ENCODE measurements around the gene LHPP. TPM values are rescaled to one million over a fixed set of nuclear protein-coding genes. Genes with fewer than 3 reads are reported as not detected.
A peak's percentile ranks its signal among the peaks of the same experiment; 100 is the strongest.

The LHPP gene
- total RNA-seq, 4 donors from 2014 or later = 20.3 to 116 (median 22.4) TPM

DNA sequence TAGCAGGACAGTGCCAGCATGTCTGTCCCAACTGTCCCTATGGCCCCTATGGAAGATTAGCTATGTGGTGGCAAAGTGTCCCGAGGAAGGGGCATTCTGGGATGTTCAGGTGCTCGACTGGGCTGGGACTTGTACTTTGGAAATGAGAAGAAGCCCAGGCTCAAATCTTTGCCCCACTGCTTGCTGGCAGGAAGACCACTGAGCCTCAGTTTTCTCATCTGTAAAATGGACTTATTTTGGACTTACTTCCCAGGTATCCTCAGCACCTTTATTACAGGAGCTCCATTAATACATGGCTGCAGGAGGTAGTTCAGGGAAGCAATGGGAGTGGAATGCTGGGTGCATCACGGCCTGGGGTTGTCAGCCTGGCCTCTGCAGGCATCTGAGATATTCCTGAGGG lies 71.2 kb downstream of the LHPP start:
- Histone ChIP-seq H3K9me3 (no peaks in the 10 kb centered on the region), H3K4me1 (peaks cover 0 to 10% (median 0%) of the 10 kb centered on the region in 4 donors), H3K4me3 (no peak overlapping the region), H3K27ac (no peak overlapping the region), H3K27me3 (no peaks in the 10 kb centered on the region), H3K36me3 (no peaks in the 10 kb centered on the region)
- intact Hi-C loops (cut with DNase I; ENCODE audit: low total_unique reads) = loop anchor here (10.0 kb wide), 2 partner anchors 92 to 292 kb away; no protein-coding TSS in a partner anchor
- no peak for DNase-seq
- WGBS, 2 donors (ENCODE audit: low coverage in 1 of 2) = 100% methylated on average over 3 of the region's 3 CpGs; no CpG with 5 or more reads in 1 of the 2 donors
- in situ Hi-C loops (cut with MboI; ENCODE audit: low pct_ligation_motif_present in 1 of 4, low pct_unique_long_range_greater_than_20kb in 1 of 4, low sequenced_read_pairs in 3 of 4) = loop anchor here in 3 of 4 donors (10.0 to 25.0 kb wide), 2 partner anchors 212 to 305 kb away; partner anchors contain the start of gene FAM53B (in 2 of the 3)
- no peak for TF ChIP-seq EP300 (IDR thresholded peaks at IDR 0.05; ENCODE audit: low read depth)
- TF ChIP-seq, protein P1, sequence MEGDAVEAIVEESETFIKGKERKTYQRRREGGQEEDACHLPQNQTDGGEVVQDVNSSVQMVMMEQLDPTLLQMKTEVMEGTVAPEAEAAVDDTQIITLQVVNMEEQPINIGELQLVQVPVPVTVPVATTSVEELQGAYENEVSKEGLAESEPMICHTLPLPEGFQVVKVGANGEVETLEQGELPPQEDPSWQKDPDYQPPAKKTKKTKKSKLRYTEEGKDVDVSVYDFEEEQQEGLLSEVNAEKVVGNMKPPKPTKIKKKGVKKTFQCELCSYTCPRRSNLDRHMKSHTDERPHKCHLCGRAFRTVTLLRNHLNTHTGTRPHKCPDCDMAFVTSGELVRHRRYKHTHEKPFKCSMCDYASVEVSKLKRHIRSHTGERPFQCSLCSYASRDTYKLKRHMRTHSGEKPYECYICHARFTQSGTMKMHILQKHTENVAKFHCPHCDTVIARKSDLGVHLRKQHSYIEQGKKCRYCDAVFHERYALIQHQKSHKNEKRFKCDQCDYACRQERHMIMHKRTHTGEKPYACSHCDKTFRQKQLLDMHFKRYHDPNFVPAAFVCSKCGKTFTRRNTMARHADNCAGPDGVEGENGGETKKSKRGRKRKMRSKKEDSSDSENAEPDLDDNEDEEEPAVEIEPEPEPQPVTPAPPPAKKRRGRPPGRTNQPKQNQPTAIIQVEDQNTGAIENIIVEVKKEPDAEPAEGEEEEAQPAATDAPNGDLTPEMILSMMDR (IDR thresholded peaks at IDR 0.05) = no peak
- TF ChIP-seq POLR2A (IDR thresholded peaks at IDR 0.05) = no peak
- no peak for TF ChIP-seq POLR2AphosphoS5 (IDR thresholded peaks at IDR 0.05)

DNA sequence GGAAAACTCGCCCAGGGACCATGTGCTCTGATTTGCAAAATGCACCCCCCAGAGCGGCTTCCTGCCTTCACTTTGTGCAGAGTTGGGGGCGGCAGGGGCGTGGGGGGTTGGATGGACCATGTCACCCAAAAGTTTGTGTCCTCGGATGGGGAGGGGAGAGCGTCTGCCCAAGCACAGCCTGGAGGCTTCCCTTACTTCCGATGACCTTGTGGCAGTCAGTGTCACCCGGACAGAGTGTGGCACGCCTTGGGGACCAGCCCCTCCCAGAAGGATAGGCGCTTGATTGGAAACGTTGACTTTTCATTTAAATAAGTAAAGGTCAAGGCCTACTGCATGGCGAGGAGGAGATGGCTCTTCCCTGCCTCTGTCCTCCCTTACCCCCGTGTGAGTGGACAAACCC lies 71.6 kb downstream of the LHPP start:
- H3K27ac ChIP-seq = no peak overlapping the region
- WGBS, 2 donors (ENCODE audit: low coverage in 1 of 2) = 84 to 89% methylated on average over 6 to 13 of the region's 13 CpGs
- no peaks in the 10 kb centered on the region for H3K36me3 ChIP-seq
- H3K4me3 ChIP-seq = no peak overlapping the region
- intact Hi-C loops (cut with DNase I; ENCODE audit: low total_unique reads) = loop anchor here (10.0 kb wide), 2 partner anchors 92 to 292 kb away; no protein-coding TSS in a partner anchor
- TF ChIP-seq, protein P1 (IDR thresholded peaks at IDR 0.05) = no peak
- TF ChIP-seq EP300 (IDR thresholded peaks at IDR 0.05; ENCODE audit: low read depth) = no peak
- TF ChIP-seq POLR2AphosphoS5 (IDR thresholded peaks at IDR 0.05) = no peak
- TF ChIP-seq POLR2A (IDR thresholded peaks at IDR 0.05) = no peak
- no peak for DNase-seq
- no peaks in the 10 kb centered on the region for H3K27me3 ChIP-seq
- H3K9me3 ChIP-seq = no peaks in the 10 kb centered on the region
- peaks cover 0 to 10% (median 0%) of the 10 kb centered on the region in 4 donors for H3K4me1 ChIP-seq
- in situ Hi-C loops (cut with MboI; ENCODE audit: low pct_ligation_motif_present in 1 of 4, low pct_unique_long_range_greater_than_20kb in 1 of 4, low sequenced_read_pairs in 3 of 4) = loop anchor here in 3 of 4 donors (10.0 to 25.0 kb wide), 2 partner anchors 212 to 304 kb away; partner anchors contain the start of gene FAM53B (in 2 of the 3)

DNA sequence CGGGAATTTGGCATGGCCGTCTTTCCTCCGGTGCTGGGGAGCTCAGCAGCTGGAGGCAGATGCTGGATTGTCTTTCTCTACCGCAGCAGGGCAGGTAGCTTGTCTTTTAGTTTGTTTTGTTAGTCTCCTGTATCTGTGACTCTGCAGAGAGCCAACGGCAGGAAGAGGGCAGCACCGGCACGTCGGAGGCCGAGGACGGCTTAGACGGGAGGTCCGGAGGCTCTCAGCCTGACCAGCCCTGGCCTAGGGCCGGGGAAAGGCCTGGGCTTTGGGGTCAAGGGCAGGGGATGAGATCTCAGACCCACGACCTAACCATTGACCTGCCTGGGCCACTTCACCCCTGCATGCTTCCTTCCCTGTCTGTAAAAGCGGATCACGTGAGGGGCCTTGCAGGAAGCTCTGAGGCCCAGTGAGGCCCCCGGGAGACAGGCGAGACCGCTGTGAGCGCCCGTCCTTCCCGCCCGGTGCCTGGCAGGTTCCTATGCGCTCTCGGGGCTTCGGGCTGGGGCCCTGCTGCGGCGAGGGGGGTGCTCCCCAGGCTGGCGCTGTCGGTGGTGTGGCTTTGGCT lies 72.7 kb downstream of the LHPP start:
- intact Hi-C loops (cut with DNase I; ENCODE audit: low total_unique reads) (loop anchor here (10.0 kb wide), 2 partner anchors 90 to 290 kb away; no protein-coding TSS in a partner anchor), in situ Hi-C loops (cut with MboI; ENCODE audit: low pct_ligation_motif_present in 1 of 4, low pct_unique_long_range_greater_than_20kb in 1 of 4, low sequenced_read_pairs in 3 of 4) (loop anchor here in 3 of 4 donors (10.0 to 25.0 kb wide), 2 partner anchors 210 to 303 kb away; partner anchors contain the start of gene FAM53B (in 2 of the 3))
- Histone ChIP-seq H3K4me1 (peaks cover 0 to 10% (median 0%) of the 10 kb centered on the region in 4 donors), H3K27me3 (no peaks in the 10 kb centered on the region), H3K36me3 (no peaks in the 10 kb centered on the region), H3K9me3 (no peaks in the 10 kb centered on the region), H3K4me3 (no peak overlapping the region), H3K27ac (peak overlapping the region in 1 of 4 donors; percentile 11)
- 57 to 100% methylated on average over 2 to 30 of the region's 30 CpGs for WGBS, 2 donors (ENCODE audit: low coverage in 1 of 2)
- DNase-seq = peak; percentile 58
- TF ChIP-seq POLR2A (IDR thresholded peaks at IDR 0.05) = no peak
- TF ChIP-seq POLR2AphosphoS5 (IDR thresholded peaks at IDR 0.05) = no peak
- TF ChIP-seq, protein P1 (IDR thresholded peaks at IDR 0.05) = peak; percentile 5 to 61 (median 41)
- TF ChIP-seq EP300 (IDR thresholded peaks at IDR 0.05; ENCODE audit: low read depth) = no peak

DNA sequence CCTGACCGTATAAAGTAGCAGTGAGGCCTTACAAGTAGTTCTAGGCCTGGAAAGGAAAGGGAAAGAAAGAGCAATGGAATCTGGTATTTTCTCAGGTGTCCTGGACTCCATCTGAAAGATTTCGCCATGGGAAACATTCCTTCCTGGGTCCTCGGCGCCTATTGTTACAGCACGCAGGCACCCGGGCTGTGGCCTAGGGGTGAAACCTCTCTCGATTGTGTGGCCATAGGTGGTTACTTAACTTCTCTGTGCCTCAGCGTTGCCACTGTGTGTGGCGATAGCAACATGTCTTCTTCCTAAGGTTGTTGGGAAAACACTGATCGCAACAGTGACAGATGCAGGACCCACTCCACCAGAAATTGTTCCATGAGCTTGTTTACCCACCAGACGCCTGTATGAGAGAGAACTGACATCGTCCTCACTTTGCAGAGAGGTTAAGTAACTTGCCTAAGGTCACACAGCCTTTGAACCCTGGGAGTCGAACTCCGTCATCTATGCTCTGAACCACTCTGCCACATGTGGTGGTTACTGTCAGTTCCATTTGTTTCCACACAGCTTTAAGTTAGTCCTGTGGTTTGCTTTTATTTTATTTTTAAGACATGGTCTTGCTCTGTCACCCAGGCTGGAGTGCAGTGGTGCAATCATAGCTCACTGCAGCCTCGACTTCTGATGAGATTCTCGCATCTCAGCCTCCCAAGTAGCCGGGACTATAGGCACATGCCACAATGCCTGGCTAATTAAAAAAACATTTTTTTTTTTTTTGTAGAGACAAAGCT lies 73.4 kb downstream of the LHPP start:
- WGBS, 2 donors (ENCODE audit: low coverage in 1 of 2) = 89 to 93% methylated on average over 11 to 17 of the region's 17 CpGs
- Histone ChIP-seq H3K4me3 (no peak overlapping the region), H3K27me3 (no peaks in the 10 kb centered on the region), H3K36me3 (no peaks in the 10 kb centered on the region), H3K9me3 (no peaks in the 10 kb centered on the region), H3K27ac (peak overlapping the region in 1 of 4 donors; percentile 11), H3K4me1 (peaks cover 0 to 6% (median under 1%) of the 10 kb centered on the region in 4 donors)
- in situ Hi-C loops (cut with MboI; ENCODE audit: low pct_ligation_motif_present in 1 of 4, low pct_unique_long_range_greater_than_20kb in 1 of 4, low sequenced_read_pairs in 3 of 4) (loop anchor here (5.0 to 25.0 kb wide), 3 partner anchors 210 to 302 kb away; partner anchors contain the start of gene FAM53B (in 2 of the 4)), intact Hi-C loops (cut with DNase I; ENCODE audit: low total_unique reads) (loop anchor here (10.0 kb wide), 2 partner anchors 90 to 290 kb away; no protein-coding TSS in a partner anchor)
- DNase-seq = no peak
- no peak for TF ChIP-seq EP300 (IDR thresholded peaks at IDR 0.05; ENCODE audit: low read depth)

Measured in transverse colon (tissue), 4 donors.